Nephron progenitor cell (in vitro differentiated cells): Measurements from ENCODE around the gene ANKS6.

ENCODE experiments used
- DNase-seq: peaks from one replicate; pipeline ENCODE4 v3.0.0; 2021
- H3K27ac Mint-ChIP-seq: 2 replicates; pipeline ENCODE4 v1.8.0; 2021; ENCODE audit warnings: mild to moderate bottlenecking, moderate library complexity, mixed read lengths
- H3K27me3 Mint-ChIP-seq: 2 replicates; pipeline ENCODE4 v1.8.0; 2021; ENCODE audit warnings: mild to moderate bottlenecking, low read depth, mixed read lengths; ENCODE audit not compliant: poor library complexity
- H3K36me3 Mint-ChIP-seq: 2 replicates; pipeline ENCODE4 v1.8.0; 2021; ENCODE audit warnings: low read depth, mixed read lengths
- H3K4me1 Mint-ChIP-seq: 2 replicates; pipeline ENCODE4 v1.8.0; 2021; ENCODE audit warnings: mixed read lengths
- H3K4me3 Mint-ChIP-seq: 2 replicates; pipeline ENCODE4 v1.8.0; 2021; ENCODE audit warnings: mild to moderate bottlenecking, moderate library complexity, mixed read lengths
- H3K9me3 Mint-ChIP-seq: 2 replicates; pipeline ENCODE4 v1.8.0; 2021; ENCODE audit warnings: mild to moderate bottlenecking, moderate library complexity, mixed read lengths
- CTCF ChIP-seq: fragments of 200-600 bp; sonication (generic); IDR thresholded peaks from 2 replicates; pipeline ENCODE4 v1.5.0; 2021; ENCODE audit warnings: antibody characterized with exemption

Gene ANKS6

DNA sequence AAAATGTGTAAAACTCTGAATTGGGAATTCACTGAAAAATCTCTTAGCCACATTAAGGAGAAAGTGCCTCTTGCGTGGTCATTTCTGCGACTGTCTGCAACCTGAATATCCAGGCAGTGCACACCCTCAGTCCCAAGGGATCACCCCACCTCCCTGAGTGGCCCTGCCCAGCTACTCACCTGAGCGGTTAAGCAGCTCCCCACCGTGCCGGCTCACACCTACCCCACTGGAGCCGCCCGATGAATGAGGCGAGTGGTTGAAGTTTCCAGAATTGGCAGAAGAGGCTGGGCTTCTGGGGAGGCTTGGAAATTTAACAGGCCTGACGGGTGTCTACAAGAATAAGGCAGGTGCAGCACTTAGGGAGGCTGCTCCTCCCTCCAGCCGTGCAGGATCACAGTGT is 25.6 kb downstream of the ANKS6 start:
- H3K4me3 Mint-ChIP-seq: no peak overlapping the region
- H3K36me3 Mint-ChIP-seq: peaks cover 74% of the 10 kb centered on the region
- no peak for TF ChIP-seq CTCF
- no peaks in the 10 kb centered on the region for H3K27me3 Mint-ChIP-seq
- H3K9me3 Mint-ChIP-seq: no peaks in the 10 kb centered on the region
- H3K27ac Mint-ChIP-seq: no peak overlapping the region
- H3K4me1 Mint-ChIP-seq: no peaks in the 10 kb centered on the region
- DNase-seq: no peak

GRCh38 chr9:98768344-98768743 is 28.0 kb downstream of the ANKS6 start:
- Mint-ChIP-seq H3K4me1 (no peaks in the 10 kb centered on the region), H3K36me3 (peaks cover 87% of the 10 kb centered on the region)
- TF ChIP-seq CTCF: no peak

GRCh38 chr9:98767915-98768314 is 28.4 kb downstream of the ANKS6 start:
- H3K36me3 Mint-ChIP-seq: peaks cover 87% of the 10 kb centered on the region
- DNase-seq: no peak
- H3K4me3 Mint-ChIP-seq: no peak overlapping the region
- TF ChIP-seq CTCF: no peak
- H3K27ac Mint-ChIP-seq: no peak overlapping the region
- no peaks in the 10 kb centered on the region for H3K27me3 Mint-ChIP-seq
- H3K4me1 Mint-ChIP-seq: no peaks in the 10 kb centered on the region
- H3K9me3 Mint-ChIP-seq: no peaks in the 10 kb centered on the region

More at GRCh38 chr9:98768344-98768743, 28.0 kb downstream of the ANKS6 start:
- Mint-ChIP-seq H3K4me3 (no peak overlapping the region), H3K9me3 (no peaks in the 10 kb centered on the region), H3K27me3 (no peaks in the 10 kb centered on the region), H3K27ac (no peak overlapping the region)
- no peak for DNase-seq

GRCh38 chr9:98767196-98767595 is 29.2 kb downstream of the ANKS6 start:
- H3K4me3 Mint-ChIP-seq: no peak overlapping the region
- no peak overlapping the region for H3K27ac Mint-ChIP-seq
- no peaks in the 10 kb centered on the region for H3K27me3 Mint-ChIP-seq
- no peaks in the 10 kb centered on the region for H3K4me1 Mint-ChIP-seq
- DNase-seq: no peak
- peaks cover 84% of the 10 kb centered on the region for H3K36me3 Mint-ChIP-seq
- no peak for TF ChIP-seq CTCF
- no peaks in the 10 kb centered on the region for H3K9me3 Mint-ChIP-seq

DNA sequence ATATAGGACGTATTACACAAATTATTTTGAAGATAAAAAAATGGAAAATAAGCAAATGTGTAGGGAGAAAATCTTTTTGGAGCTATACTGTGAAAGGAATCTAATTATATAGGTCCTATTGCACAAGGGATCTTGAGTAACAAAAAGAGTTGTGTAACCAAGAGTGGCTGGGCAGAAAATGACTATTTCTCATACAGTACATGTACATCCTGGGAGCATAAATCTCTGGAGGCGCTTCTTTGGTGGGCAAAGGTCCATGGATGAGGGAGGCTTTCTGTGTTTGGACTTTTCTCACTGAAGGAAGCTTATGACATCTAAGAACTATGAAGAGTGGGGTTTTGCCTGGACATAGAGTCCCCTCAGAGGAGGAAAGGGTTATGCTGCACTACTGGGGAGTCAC is 29.8 kb downstream of the ANKS6 start:
- peaks cover 78% of the 10 kb centered on the region for H3K36me3 Mint-ChIP-seq
- no peak for TF ChIP-seq CTCF
- no peak overlapping the region for H3K27ac Mint-ChIP-seq
- no peaks in the 10 kb centered on the region for H3K4me1 Mint-ChIP-seq
- DNase-seq: no peak
- H3K4me3 Mint-ChIP-seq: no peak overlapping the region
- no peaks in the 10 kb centered on the region for H3K9me3 Mint-ChIP-seq
- H3K27me3 Mint-ChIP-seq: no peaks in the 10 kb centered on the region

DNA sequence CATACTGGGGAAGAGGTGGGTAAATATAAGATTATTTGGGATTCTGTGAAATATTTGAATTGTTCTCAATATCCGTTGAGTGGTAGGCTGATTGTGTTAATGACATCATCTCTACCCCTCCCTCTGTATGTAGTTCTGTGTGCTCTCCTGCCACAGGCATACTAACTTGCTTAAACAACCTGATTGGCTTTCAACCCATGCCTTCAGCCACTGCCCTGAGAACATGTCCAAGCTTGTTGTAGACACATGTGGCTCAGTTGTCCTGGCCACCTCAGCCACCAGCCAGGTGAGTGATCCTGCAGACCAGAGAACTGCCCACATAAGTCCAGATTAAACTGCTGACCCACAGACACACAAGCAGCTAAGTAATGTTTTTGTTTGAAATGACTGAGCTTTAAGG is 31.1 kb downstream of the ANKS6 start:
- Mint-ChIP-seq H3K9me3 (no peaks in the 10 kb centered on the region), H3K27ac (no peak overlapping the region), H3K36me3 (peaks cover 71% of the 10 kb centered on the region), H3K4me1 (no peaks in the 10 kb centered on the region), H3K4me3 (no peak overlapping the region), H3K27me3 (no peaks in the 10 kb centered on the region)
- no peak for DNase-seq
- no peak for TF ChIP-seq CTCF
